Liver (tissue), 9 donors: ENCODE results near the gene EDC4. TPM values are rescaled to one million over a fixed set of nuclear protein-coding genes. Genes with fewer than 3 reads are reported as not detected.
A peak's percentile ranks its signal among the peaks of the same experiment; 100 is the strongest.

Source experiments
- DNase-seq: peaks from one replicate; pipeline ENCODE4 v3.0.0-alpha.2; 2017; ENCODE audit warnings: low spot score
- H3K27ac ChIP-seq, 2 donors: one replicate each; pipeline ENCODE4 v1.7.0; 2013; ENCODE audit warnings: inconsistent platforms in 2 of 2, low read length in 2 of 2, control low read depth in 1 of 2, low read depth in 1 of 2, mild to moderate bottlenecking in 1 of 2
- H3K27me3 ChIP-seq, 4 donors: one replicate each; pipeline versions ENCODE4 v1.6.1 to v1.7.0; 2013; ENCODE audit warnings: low read length in 3 of 4, inconsistent platforms in 1 of 4, mild to moderate bottlenecking in 1 of 4, moderate library complexity in 1 of 4; ENCODE audit not compliant: control insufficient read depth in 4 of 4, insufficient read depth in 4 of 4
- H3K36me3 ChIP-seq, 4 donors: one replicate each; pipeline versions ENCODE4 v1.6.1 to v1.7.0; 2013; ENCODE audit warnings: low read length in 3 of 4, mild to moderate bottlenecking in 3 of 4, low read depth in 1 of 4, moderate library complexity in 1 of 4; ENCODE audit not compliant: control insufficient read depth in 4 of 4, insufficient read depth in 3 of 4
- H3K4me1 ChIP-seq, 4 donors: one replicate each; pipeline versions ENCODE4 v1.6.1 to v1.7.0; 2013; ENCODE audit warnings: low read length in 3 of 4, mild to moderate bottlenecking in 3 of 4, moderate library complexity in 1 of 4; ENCODE audit not compliant: control insufficient read depth in 4 of 4, insufficient read depth in 4 of 4
- H3K4me3 ChIP-seq, 3 donors: one replicate each; pipeline versions ENCODE4 v1.6.1 to v1.7.0; 2013; ENCODE audit warnings: low read length in 3 of 3, control low read depth in 1 of 3, low read depth in 1 of 3, mild to moderate bottlenecking in 1 of 3
- H3K9ac ChIP-seq, 2 donors: one replicate each; pipeline ENCODE4 v1.7.0; 2013; ENCODE audit warnings: low read length in 2 of 2, mild to moderate bottlenecking in 2 of 2, moderate library complexity in 2 of 2, control low read depth in 1 of 2, low read depth in 1 of 2
- H3K9me3 ChIP-seq, 4 donors: one replicate each; pipeline versions ENCODE4 v1.6.1 to v1.7.0; 2013; ENCODE audit warnings: low read length in 3 of 4; ENCODE audit not compliant: control insufficient read depth in 4 of 4
- ATF3 ChIP-seq: IDR thresholded peaks from 2 replicates; pipeline ENCODE4 v1.6.1; 2016; ENCODE audit warnings: antibody characterized with exemption
- CTCF ChIP-seq: fragments of 150-350 bp; IDR thresholded peaks from 2 replicates; pipeline ENCODE4 v1.5.1; 2017; ENCODE audit warnings: improper control_type of control experiment, low read depth, low read length; ENCODE audit not compliant: missing input control
- EGR1 ChIP-seq, 2 donors: IDR thresholded peaks; 2 replicates each; pipeline ENCODE4 v1.6.1; 2016 to 2018; ENCODE audit warnings: antibody characterized with exemption in 2 of 2, low read depth in 2 of 2
- FOXA1 ChIP-seq: IDR thresholded peaks from 2 replicates; pipeline ENCODE4 v1.6.1; 2016; ENCODE audit warnings: antibody characterized with exemption
- FOXA2 ChIP-seq: IDR thresholded peaks from 2 replicates; pipeline ENCODE4 v1.6.1; 2016; ENCODE audit warnings: antibody characterized with exemption
- GABPA ChIP-seq, 2 donors: IDR thresholded peaks in 1 of 2; conservative IDR thresholded peaks in 1 of 2; 2 replicates each; pipeline ENCODE4 v1.6.1; 2016; ENCODE audit warnings: antibody characterized with exemption in 2 of 2, mild to moderate bottlenecking in 1 of 2, moderate library complexity in 1 of 2
- HNF4A ChIP-seq, 2 donors: conservative IDR thresholded peaks; 2 replicates each; pipeline ENCODE4 v1.6.1; 2016; ENCODE audit warnings: antibody characterized with exemption in 2 of 2, mild to moderate bottlenecking in 2 of 2
- HNF4G ChIP-seq: IDR thresholded peaks from 2 replicates; pipeline ENCODE4 v1.6.1; 2016; ENCODE audit warnings: antibody characterized with exemption
- JUND ChIP-seq, 2 donors: IDR thresholded peaks; 2 replicates each; pipeline ENCODE4 v1.6.1; 2016; ENCODE audit warnings: antibody characterized with exemption in 2 of 2
- MAX ChIP-seq: IDR thresholded peaks from 2 replicates; pipeline ENCODE4 v1.6.1; 2016; ENCODE audit warnings: antibody characterized with exemption
- NR2F2 ChIP-seq: IDR thresholded peaks from 2 replicates; pipeline ENCODE4 v1.6.1; 2016; ENCODE audit warnings: antibody characterized with exemption
- RAD21 ChIP-seq, 2 donors: IDR thresholded peaks; 2 replicates each; pipeline ENCODE4 v1.6.1; 2016; ENCODE audit warnings: antibody characterized with exemption in 2 of 2, mild to moderate bottlenecking in 2 of 2
- REST ChIP-seq: IDR thresholded peaks from 2 replicates; pipeline ENCODE4 v1.6.1; 2016; ENCODE audit warnings: antibody characterized with exemption, mild to moderate bottlenecking
- RXRA ChIP-seq, 2 donors: IDR thresholded peaks; 2 replicates each; pipeline ENCODE4 v1.6.1; 2017 to 2018; ENCODE audit warnings: antibody characterized with exemption in 2 of 2, mild to moderate bottlenecking in 1 of 2
- SP1 ChIP-seq: IDR thresholded peaks from 2 replicates; pipeline ENCODE4 v1.6.1; 2018; ENCODE audit warnings: antibody characterized with exemption, mild to moderate bottlenecking
- TAF1 ChIP-seq: conservative IDR thresholded peaks from 2 replicates; pipeline ENCODE4 v1.6.1; 2016; ENCODE audit warnings: antibody characterized with exemption, mild to moderate bottlenecking
- YY1 ChIP-seq: IDR thresholded peaks from 2 replicates; pipeline ENCODE4 v1.6.1; 2016; ENCODE audit warnings: antibody characterized with exemption, mild to moderate bottlenecking
- ZBTB33 ChIP-seq: IDR thresholded peaks from 2 replicates; pipeline ENCODE4 v1.6.1; 2016; ENCODE audit warnings: antibody characterized with exemption
- WGBS: extraction: QIAGEN DNeasy Blood & Tissue Kit; methylation state at CpG from one replicate; pipeline ENCODE4 v1.1.7; 2013; 5-methylcytosine and 5-hydroxymethylcytosine counted together
- polyA plus RNA-seq, 2 donors: library from polyadenylated mRNA; stranded (reverse) in 1 of 2; unstranded in 1 of 2; fragments of 200-250 nt in 1 of 2; fragments of >200 nt in 1 of 2; fragmentation: Nextera tagmentation in 1 of 2; extraction: Ambion mirVana in 1 of 2; gene quantifications; one replicate each; pipeline versions ENCODE4 v1.2.1 to v1.2.3, GENCODE V29; 2013 to 2015
- total RNA-seq, 2 donors: library from RNA; depleted of rRNA; stranded (reverse); fragments of >200 nt; gene quantifications; one replicate each; pipeline ENCODE4 v1.2.3, GENCODE V29; 2014
- donor health status: healthy.
- donor health status: healthy.
- donor health status: healthy.
- donor health status: healthy.
- donor health status: healthy.

EDC4 gene
- total and polyA plus RNA-seq, 4 donors: 17.7 to 26.8 (median 21.6) TPM

GRCh38 chr16:67844497-67844896 is 28.4 kb upstream of the EDC4 start (continued):
- TF ChIP-seq REST (no peak), FOXA1 (no peak), JUND (IDR thresholded peaks at IDR 0.05) (no peak), ATF3 (no peak)

- no peaks in the 10 kb centered on the region for H3K36me3 ChIP-seq
- H3K9me3 ChIP-seq: no peaks in the 10 kb centered on the region
- H3K4me1 ChIP-seq: peaks cover 14 to 54% (median 42%) of the 10 kb centered on the region in 4 donors
- H3K4me3 ChIP-seq: peak overlapping the region; percentile 60 to 84 (median 80)
- TF ChIP-seq TAF1 (no peak), NR2F2 (no peak), GABPA (IDR thresholded peaks at IDR 0.05 in 1 of 2, conservative IDR thresholded peaks at IDR 0.05 in 1 of 2) (no peak), MAX (no peak), HNF4A (conservative IDR thresholded peaks at IDR 0.05) (no peak), REST (no peak), FOXA1 (no peak), CTCF (no peak), RAD21 (IDR thresholded peaks at IDR 0.05) (no peak), EGR1 (IDR thresholded peaks at IDR 0.05; ENCODE audit: low read depth in 2 of 2) (no peak), ZBTB33 (no peak), JUND (IDR thresholded peaks at IDR 0.05) (no peak), ATF3 (no peak), SP1 (no peak), YY1 (no peak), RXRA (IDR thresholded peaks at IDR 0.05) (no peak), FOXA2 (no peak), HNF4G (no peak)
- H3K27ac ChIP-seq: peak overlapping the region; percentile 89 to 97
- peak overlapping the region; percentile 80 to 81 for H3K9ac ChIP-seq
- DNase-seq: no peak
- H3K27me3 ChIP-seq: no peaks in the 10 kb centered on the region
- 82% methylated on average over 5 of the region's 5 CpGs for WGBS
These were observed 27.4 kb upstream of the EDC4 start for GRCh38 chr16:67845291-67846062.
